IPS-18c (cell line): ENCODE results near the gene CD151.

Experiments used
- H3K4me3 ChIP-seq: 2 replicates; pipeline ENCODE4 v1.7.0; 2013; ENCODE audit warnings: low read depth, mild to moderate bottlenecking, low read length, moderate library complexity; ENCODE audit not compliant: insufficient read depth
- H3K9me3 ChIP-seq: one replicate; pipeline ENCODE4 v1.6.1; 2013; ENCODE audit warnings: mild to moderate bottlenecking, low read length, moderate library complexity; ENCODE audit not compliant: control insufficient read depth, insufficient read depth

Gene CD151

GRCh38 chr11:832529-833113 lies at the start of gene CD151:
Gene CD151 (plus strand): TSS chr11:832952. CDS start chr11:836070, 3,118 bp downstream.
- Histone ChIP-seq H3K4me3 (peak within 1 kb of the TSS; percentile 66), H3K9me3 (peaks cover 5% of the 10 kb centered on the region)

GRCh38 chr11:783581-784015 lies 49.2 kb upstream of the CD151 start:
- Histone ChIP-seq H3K9me3 (no peaks in the 10 kb centered on the region), H3K4me3 (no peak overlapping the region)

- Histone ChIP-seq H3K4me3 (no peak overlapping the region), H3K9me3 (no peaks in the 10 kb centered on the region)
These were observed 46.3 kb upstream of the CD151 start for GRCh38 chr11:786235-787083.

GRCh38 chr11:787084-787675 lies 45.6 kb upstream of the CD151 start:
- no peaks in the 10 kb centered on the region for H3K9me3 ChIP-seq
- H3K4me3 ChIP-seq: no peak overlapping the region

GRCh38 chr11:788009-788640 lies 44.6 kb upstream of the CD151 start:
- H3K4me3 ChIP-seq: no peak overlapping the region
- no peaks in the 10 kb centered on the region for H3K9me3 ChIP-seq

- no peaks in the 10 kb centered on the region for H3K9me3 ChIP-seq
- H3K4me3 ChIP-seq: peak overlapping the region; percentile 24; the same call in 1 of the 2 replicates
These were observed 43.5 kb upstream of the CD151 start for GRCh38 chr11:788953-789940.

- no peaks in the 10 kb centered on the region for H3K9me3 ChIP-seq
- peak within 1 kb of the TSS; percentile 28; the same call in 1 of the 2 replicates for H3K4me3 ChIP-seq
These were observed 42.8 kb upstream of the CD151 start, which contains the start of gene CEND1 for GRCh38 chr11:789943-790342. Gene CEND1 (minus strand): TSS chr11:790090. CDS start chr11:788576, 1,514 bp downstream.

- Histone ChIP-seq H3K4me3 (peak overlapping the region; percentile 28; the same call in 1 of the 2 replicates), H3K9me3 (no peaks in the 10 kb centered on the region)
These were observed 41.8 kb upstream of the CD151 start for GRCh38 chr11:790721-791564.

GRCh38 chr11:791658-792534 lies 40.9 kb upstream of the CD151 start:
- H3K4me3 ChIP-seq: no peak overlapping the region
- no peaks in the 10 kb centered on the region for H3K9me3 ChIP-seq

- no peaks in the 10 kb centered on the region for H3K9me3 ChIP-seq
- H3K4me3 ChIP-seq: no peak overlapping the region
These were observed 40.3 kb upstream of the CD151 start for GRCh38 chr11:792535-792821.

- H3K9me3 ChIP-seq: no peaks in the 10 kb centered on the region
- H3K4me3 ChIP-seq: no peak overlapping the region
These were observed 39.9 kb upstream of the CD151 start for GRCh38 chr11:792873-793272.

GRCh38 chr11:793556-793955 lies 39.2 kb upstream of the CD151 start:
- Histone ChIP-seq H3K4me3 (no peak overlapping the region), H3K9me3 (no peaks in the 10 kb centered on the region)

GRCh38 chr11:794013-794765 lies 38.6 kb upstream of the CD151 start:
- H3K4me3 ChIP-seq: no peak overlapping the region

GRCh38 chr11:794766-795633 lies 37.8 kb upstream of the CD151 start:
- Histone ChIP-seq H3K9me3 (no peaks in the 10 kb centered on the region), H3K4me3 (no peak overlapping the region)

More at GRCh38 chr11:794013-794765, 38.6 kb upstream of the CD151 start:
- H3K9me3 ChIP-seq: no peaks in the 10 kb centered on the region
